Activated CD8-positive, alpha-beta memory T cell treated with anti-CD3 and anti-CD28 coated beads, Interleukin-2, amount 50 U/mL, for 48 hours (primary cell): ENCODE data around the gene PIP5KL1.
A peak's percentile ranks its signal among the peaks of the same experiment; 100 is the strongest.

Experiments
- DNase-seq: peaks from one replicate; pipeline ENCODE4 v3.0.0-alpha.2; 2020

Gene PIP5KL1

GRCh38 chr9:127912882-127913281, 17.7 kb downstream of the PIP5KL1 start:
- no peak for DNase-seq

GRCh38 chr9:127912296-127912695, 18.3 kb downstream of the PIP5KL1 start:
- DNase-seq, result no peak

GRCh38 chr9:127910613-127911205, 19.9 kb downstream of the PIP5KL1 start:
- no peak for DNase-seq

GRCh38 chr9:127909839-127910273, 20.7 kb downstream of the PIP5KL1 start:
- DNase-seq, result no peak

GRCh38 chr9:127908660-127908926, 22.0 kb downstream of the PIP5KL1 start:
- DNase-seq, result no peak

- DNase-seq, result no peak
Observed at GRCh38 chr9:127907867-127908659, 22.5 kb downstream of the PIP5KL1 start.

GRCh38 chr9:127905788-127906191, 24.8 kb downstream of the PIP5KL1 start:
- peak; percentile 73 for DNase-seq

GRCh38 chr9:127905004-127905728, 25.4 kb downstream of the PIP5KL1 start:
- peak; percentile 76 for DNase-seq

GRCh38 chr9:127904561-127905003, 26.0 kb downstream of the PIP5KL1 start:
- no peak for DNase-seq

- peak; percentile 90 for DNase-seq
Observed at GRCh38 chr9:127903557-127904475, 26.8 kb downstream of the PIP5KL1 start.

GRCh38 chr9:127899128-127899943, 31.2 kb downstream of the PIP5KL1 start, which contains the start of gene ST6GALNAC6:
ST6GALNAC6 (minus strand) TSS chr9:127899603; CDS start chr9:127897981, 1,622 bp downstream.
- DNase-seq, result peak; percentile 89

GRCh38 chr9:127898433-127899127, 32.0 kb downstream of the PIP5KL1 start:
- DNase-seq, result peak; percentile 62

GRCh38 chr9:127897193-127897692, 33.3 kb downstream of the PIP5KL1 start:
- DNase-seq, result peak; percentile 76

- DNase-seq, result no peak
Observed at GRCh38 chr9:127896395-127897192, 34.0 kb downstream of the PIP5KL1 start.

- no peak for DNase-seq
Observed at GRCh38 chr9:127895811-127896210, 34.8 kb downstream of the PIP5KL1 start.

GRCh38 chr9:127893392-127893791, 37.2 kb downstream of the PIP5KL1 start:
- no peak for DNase-seq

- DNase-seq, result no peak
Observed at GRCh38 chr9:127892831-127893230, 37.7 kb downstream of the PIP5KL1 start.

- DNase-seq, result no peak
Observed at GRCh38 chr9:127890053-127890452, 40.5 kb downstream of the PIP5KL1 start.

- no peak for DNase-seq
Observed at GRCh38 chr9:127887792-127888191, 42.8 kb downstream of the PIP5KL1 start.

- DNase-seq, result no peak
Observed at GRCh38 chr9:127886401-127886972, 44.1 kb downstream of the PIP5KL1 start.
